Cerebellar nuclear complex (tissue), 1 donor: ENCODE results near the gene GRK1.

ENCODE experiments used
- DNase-seq, 2 experiments: peaks; one replicate each; lab custom pipeline; 2025; lab: John Stamatoyannopoulos, UW

Gene GRK1

GRCh38 chr13:113632706-113633484 lies 34.1 kb upstream of the GRK1 start:
- DNase-seq = no peak

GRCh38 chr13:113633485-113633873 lies 33.5 kb upstream of the GRK1 start:
- DNase-seq = no peak

- DNase-seq = no peak
Measured at GRCh38 chr13:113634279-113635047, 32.6 kb upstream of the GRK1 start.

GRCh38 chr13:113635048-113635420 lies 32.0 kb upstream of the GRK1 start:
- no peak for DNase-seq

GRCh38 chr13:113635709-113636108 lies 31.3 kb upstream of the GRK1 start:
- DNase-seq = no peak

GRCh38 chr13:113636266-113636963 lies 30.6 kb upstream of the GRK1 start:
- no peak for DNase-seq

- DNase-seq = no peak
Measured at GRCh38 chr13:113637262-113638160, 29.5 kb upstream of the GRK1 start.

- DNase-seq = no peak
Measured at GRCh38 chr13:113638173-113638746, 28.8 kb upstream of the GRK1 start.

- no peak for DNase-seq
Measured at GRCh38 chr13:113638806-113639205, 28.2 kb upstream of the GRK1 start.

GRCh38 chr13:113639616-113640262 lies 27.3 kb upstream of the GRK1 start:
- no peak for DNase-seq

GRCh38 chr13:113641426-113641825 lies 25.6 kb upstream of the GRK1 start:
- DNase-seq = no peak

GRCh38 chr13:113642563-113642962 lies 24.5 kb upstream of the GRK1 start:
- no peak for DNase-seq

- no peak for DNase-seq
Measured at GRCh38 chr13:113643593-113643992, 23.4 kb upstream of the GRK1 start.

- no peak for DNase-seq
Measured at GRCh38 chr13:113644800-113645199, 22.2 kb upstream of the GRK1 start.

- DNase-seq = no peak
Measured at GRCh38 chr13:113645329-113645728, 21.7 kb upstream of the GRK1 start.

GRCh38 chr13:113646376-113646775 lies 20.6 kb upstream of the GRK1 start:
- no peak for DNase-seq

- no peak for DNase-seq
Measured at GRCh38 chr13:113646921-113647340, 20.1 kb upstream of the GRK1 start.

- DNase-seq = peak in 1 of 2 experiments; percentile 84
Measured at GRCh38 chr13:113647351-113648215, 19.4 kb upstream of the GRK1 start.

GRCh38 chr13:113648216-113648610 lies 18.8 kb upstream of the GRK1 start:
- DNase-seq = no peak

- no peak for DNase-seq
Measured at GRCh38 chr13:113649212-113649611, 17.8 kb upstream of the GRK1 start.
